HG02840 (cell line): ENCODE results near the gene PRKAB1.

Source experiments
- ATAC-seq: cut with Tn5 transposase; IDR thresholded peaks from one replicate; pipeline ENCODE4 v1.9.1; 2021; ENCODE audit warnings: mild to moderate bottlenecking, moderate library complexity, moderate number of reproducible peaks; ENCODE audit not compliant: unreplicated experiment, low FRiP score

PRKAB1 gene

DNA sequence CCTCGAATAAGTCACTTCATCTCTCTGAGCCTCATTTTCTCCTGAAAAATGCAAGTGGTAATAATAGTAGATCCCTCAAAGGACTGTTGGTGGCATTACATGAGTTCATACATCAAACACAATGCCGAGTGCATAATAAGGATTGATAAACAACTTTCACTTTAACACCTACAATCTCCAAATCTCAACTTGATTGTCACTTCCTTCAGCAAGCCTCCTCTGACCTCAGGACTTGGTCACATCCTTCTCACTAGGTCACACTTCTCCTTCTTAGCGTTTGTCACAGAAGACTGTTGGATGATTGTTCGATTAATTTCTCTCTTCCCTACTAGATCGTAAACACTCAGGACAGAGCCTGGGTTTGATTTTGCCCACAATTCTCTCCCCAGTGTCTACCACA, 7.9 kb upstream of the PRKAB1 start:
- ATAC-seq, result no peak

DNA sequence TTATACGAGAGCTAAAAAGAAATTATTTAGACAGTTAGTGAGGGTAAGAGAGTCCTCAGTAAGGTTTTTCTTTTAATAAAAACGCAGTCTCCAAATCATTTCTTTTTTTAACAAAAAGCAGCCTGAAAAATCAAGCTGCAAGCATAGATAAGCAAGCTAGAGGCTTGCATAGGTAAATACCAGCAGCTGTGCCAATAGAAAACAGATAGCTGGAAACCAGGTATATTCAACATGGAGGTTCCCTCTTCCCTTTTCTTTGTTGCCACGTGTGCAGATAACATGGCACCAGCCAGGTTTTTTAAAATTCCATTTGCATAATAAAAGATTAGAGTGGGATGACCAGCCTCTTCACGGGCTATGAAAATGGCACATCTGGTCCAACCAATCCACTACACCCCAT, 6.1 kb upstream of the PRKAB1 start:
- ATAC-seq, result no peak

DNA sequence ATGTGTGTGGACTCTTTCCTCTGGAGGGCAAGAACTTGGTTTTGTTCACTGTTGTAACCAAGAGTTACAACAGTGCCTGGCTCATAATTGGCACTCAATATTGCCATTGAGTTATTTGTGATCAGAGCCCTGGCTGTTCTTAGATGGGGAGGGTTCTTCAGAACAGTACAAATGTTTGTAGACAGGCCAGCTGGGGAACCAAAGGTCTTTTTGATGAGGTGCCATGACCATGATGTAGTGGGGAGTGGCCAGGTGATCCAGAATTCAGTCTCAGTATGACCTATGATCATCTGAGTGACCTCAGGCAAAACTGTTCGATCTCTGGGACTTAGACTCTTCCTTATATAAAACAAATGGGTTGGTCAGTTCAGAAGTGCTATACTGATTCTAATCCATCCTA, 3.3 kb upstream of the PRKAB1 start:
- no peak for ATAC-seq

DNA sequence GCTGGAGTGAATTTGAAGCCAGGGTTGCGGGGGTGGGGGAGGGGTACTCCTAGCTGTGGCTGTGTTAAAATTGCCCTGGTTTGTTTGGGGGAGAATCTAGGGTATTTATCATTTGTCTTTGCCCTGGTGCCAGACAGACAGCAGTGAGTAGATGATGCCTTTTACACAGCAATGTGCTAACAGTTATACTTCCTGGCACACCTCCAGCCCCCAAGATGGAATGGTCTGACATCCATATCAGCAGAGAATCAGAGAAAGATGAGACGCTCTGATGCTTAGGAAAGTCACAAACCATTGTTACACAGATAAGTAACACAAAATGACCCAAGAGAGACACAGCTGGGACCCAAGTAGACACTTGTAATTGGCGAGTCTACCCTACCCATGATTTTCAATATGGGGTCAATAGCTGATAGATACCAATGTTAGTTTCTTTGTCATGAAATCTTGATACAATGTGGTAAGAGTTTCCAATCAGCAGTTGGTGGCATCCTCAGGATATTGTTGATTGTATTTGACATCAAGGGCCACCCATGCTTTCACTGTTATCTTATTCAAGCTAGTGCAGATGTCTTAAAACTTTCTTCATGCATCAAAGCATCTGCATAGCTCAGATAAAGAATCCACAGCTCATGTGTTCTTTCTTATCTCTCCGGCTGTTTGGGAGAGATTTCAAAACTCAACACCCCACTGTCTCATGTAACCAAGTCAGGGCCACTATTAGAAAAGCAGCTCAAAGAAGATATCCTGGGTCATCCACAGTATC, 2.6 kb upstream of the PRKAB1 start:
- no peak for ATAC-seq

DNA sequence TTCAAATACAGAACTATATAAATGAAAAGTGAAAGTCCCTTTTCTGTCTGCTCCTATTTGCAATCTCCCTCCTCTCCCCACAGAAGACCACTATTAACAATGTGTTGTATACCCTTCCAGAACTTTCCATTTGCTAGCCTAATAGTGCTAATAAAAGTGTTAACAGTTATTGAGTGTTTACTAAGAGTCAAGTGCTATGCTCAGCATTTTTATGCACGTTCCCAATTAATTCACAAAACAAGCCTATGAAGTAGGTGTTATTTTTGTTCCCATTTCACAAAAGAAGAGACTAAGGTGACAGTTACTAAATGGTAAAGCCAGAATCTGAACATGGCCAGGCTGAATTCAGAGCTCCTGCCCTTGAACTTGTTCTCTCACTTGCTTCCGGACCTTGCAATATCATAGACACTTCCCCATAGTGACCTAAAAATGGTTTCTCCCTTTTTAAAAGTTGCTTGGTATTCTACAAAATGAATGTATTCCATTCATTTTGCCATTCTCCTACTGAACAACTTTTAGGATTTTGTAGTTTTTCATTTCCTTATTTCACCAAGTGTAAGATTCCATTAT, 1.6 kb upstream of the PRKAB1 start:
- no peak for ATAC-seq

DNA sequence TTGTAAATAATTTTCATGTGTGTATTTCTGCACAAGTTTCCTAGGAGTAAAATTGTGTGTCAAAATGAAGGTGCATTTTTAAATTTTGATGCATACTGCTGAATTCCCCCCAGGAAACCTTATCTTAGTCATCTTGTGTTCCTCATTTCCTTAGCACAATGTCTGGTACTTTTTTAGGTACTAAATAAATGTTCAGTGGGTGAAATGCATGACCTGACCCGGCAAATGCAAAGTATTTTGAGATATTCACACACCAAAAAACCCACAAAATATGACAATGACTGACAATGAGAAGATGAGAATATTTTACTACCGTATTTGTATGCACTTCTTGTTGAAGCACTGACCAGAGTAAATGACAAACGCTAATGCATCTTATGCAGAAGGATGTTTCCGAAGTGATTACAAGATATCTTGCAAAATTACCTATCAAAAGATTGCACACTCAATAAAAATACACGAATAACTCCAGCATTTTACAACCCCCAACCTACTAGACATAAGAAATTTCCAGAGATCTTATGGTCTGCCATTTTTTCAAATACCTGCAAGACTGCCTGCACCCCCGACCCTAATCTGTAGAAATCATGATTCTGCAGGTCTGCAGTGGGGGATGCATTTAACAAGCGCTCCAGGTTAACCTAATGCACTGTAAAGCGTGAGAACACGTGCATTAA, 895 bp upstream of the PRKAB1 start:
- no peak for ATAC-seq

DNA sequence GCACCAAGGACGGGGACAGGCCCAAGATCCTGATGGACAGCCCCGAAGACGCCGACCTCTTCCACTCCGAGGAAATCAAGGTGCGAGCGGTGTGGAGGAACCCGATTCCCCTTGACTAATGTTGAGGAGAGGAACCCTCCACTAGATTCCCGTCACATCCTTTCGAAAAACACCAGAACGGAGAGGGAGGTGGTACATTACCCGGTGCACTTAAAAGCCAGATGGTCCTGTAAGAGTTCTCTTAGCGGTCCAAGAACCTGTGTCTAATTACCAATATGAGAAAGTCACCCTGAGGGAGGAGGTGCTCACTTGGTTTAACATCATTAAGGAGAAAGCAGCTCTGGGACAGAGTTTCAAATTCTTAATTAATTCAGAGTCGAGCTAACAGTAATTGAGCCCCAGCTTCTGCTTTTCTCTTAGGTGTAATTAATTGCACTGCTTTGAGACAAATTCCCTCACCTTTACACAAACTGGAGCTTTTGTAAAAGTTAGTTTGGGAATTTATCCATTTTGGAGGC, 450 bp downstream of the PRKAB1 start:
- ATAC-seq, result no peak

DNA sequence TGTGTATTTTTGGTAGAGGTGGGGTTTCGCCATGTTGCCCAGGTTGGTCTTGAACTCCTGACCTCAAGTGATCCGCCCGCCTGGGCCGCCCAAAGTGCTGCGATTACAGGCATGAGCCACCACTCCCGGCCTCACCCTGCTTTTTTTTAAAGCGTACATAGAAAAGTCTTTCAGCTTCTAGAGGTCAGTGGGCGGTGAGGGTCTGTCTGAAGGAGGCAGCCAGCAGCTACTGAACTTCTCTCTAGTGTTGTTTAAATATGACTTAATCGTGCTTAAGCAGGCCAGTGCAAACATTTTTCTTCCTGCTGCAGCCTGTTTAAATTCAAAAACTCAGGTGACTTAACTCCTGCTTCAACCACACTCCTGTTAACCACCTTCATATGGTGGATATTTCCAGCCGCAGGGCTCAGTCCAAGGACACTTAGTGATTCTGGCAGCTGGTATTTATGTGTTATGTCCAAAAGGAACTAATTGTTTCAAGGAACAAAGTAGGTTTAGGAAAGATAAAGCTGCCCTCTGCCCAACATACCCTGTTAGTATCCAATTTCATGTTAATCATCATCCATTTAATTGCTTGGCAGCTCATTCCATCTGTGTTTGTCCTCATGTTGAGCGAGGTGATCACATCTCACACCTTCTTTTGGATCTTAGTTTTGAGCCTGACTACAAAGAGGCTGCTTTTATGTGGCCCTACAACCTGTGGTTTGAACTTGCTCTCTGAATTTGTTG, 2.0 kb downstream of the PRKAB1 start:
- no peak for ATAC-seq

DNA sequence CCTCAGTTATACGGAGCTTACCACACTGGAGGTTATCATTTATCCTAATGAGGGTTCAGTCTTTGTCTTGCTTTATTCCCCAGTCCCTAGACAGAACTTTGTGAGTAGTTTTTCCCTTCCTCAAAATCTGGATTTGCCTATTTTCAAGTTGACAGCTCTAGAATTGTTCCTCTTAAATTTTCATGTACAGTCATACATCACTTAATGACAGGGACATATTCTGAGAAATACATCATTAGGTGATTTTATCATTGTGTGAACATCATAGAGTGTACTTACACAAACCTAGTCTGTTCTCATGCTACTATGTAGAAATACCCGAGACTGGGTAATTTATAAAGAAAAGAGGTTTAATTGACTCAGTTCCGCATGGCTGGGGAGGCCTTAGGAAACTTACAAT, 3.1 kb downstream of the PRKAB1 start:
- no peak for ATAC-seq

DNA sequence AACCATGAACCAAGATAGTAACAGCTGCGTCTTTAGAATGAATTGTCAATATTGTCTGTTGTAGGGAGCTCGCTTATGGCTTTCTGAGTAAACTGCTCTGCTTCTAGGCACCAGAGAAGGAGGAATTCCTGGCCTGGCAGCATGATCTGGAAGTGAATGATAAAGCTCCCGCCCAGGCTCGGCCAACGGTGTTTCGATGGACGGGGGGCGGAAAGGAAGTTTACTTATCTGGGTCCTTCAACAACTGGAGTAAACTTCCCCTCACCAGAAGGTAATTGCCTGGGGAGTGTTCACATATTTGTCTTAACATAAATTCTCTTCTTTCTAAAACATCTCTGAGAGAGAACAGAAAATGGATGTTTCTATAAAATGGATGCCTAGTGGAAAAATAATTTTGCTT, 4.3 kb downstream of the PRKAB1 start:
- no peak for ATAC-seq

DNA sequence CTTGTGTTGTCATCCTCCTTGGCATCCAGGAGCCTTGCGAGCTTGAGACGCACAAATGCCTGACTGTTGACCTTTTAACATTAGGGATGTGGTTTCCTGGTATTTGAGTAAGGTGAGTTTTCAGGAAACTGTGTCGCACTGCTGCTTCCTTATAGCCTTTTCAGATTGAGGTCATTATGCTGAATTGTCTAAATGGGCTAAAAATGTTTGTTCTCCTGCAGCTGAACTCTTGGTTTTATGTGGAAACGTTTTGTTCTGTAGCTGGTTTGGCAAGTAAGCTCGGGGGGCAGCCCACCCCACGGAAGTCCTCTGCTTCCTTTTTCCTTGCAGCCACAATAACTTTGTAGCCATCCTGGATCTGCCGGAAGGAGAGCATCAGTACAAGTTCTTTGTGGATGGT, 5.7 kb downstream of the PRKAB1 start:
- ATAC-seq, result no peak

DNA sequence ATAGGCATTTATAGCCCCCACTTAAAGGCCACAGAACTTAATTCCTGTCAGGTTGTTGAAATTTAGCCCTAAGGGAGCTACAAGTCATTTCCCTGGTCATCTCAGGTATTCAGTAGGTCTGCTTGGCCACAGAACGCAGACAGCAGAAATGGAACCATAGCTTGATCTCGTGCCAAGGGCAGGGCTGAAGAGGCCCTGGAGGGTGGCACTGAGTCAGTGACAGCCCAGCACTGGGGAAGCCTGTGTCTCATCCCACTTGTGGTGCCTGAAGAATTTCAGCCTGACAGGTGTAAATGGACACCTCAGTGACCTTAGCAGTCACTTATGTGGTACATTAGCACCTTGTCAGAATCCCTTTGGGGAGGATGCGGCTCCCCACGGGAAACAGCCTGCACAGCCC, 6.6 kb downstream of the PRKAB1 start:
- no peak for ATAC-seq

DNA sequence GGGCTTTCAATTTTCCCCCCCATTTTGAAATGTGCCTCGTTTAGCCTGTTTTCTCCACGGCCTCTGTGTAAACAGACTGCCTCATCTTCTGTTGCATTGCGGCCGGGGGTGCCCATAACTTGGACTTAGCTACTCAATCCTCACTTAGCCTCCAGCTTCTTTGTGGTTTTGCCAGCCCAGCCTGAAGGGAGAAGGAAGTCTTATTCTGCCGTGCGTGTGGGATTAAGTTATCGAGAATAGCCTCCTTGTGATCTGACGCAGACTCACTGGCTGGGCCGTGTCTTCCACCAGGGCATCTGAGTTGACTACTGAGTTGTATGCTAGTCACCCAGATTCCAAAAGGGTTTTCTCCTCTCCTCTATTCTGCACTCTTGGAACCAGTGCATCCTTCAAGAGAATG, 8.1 kb downstream of the PRKAB1 start:
- no peak for ATAC-seq

DNA sequence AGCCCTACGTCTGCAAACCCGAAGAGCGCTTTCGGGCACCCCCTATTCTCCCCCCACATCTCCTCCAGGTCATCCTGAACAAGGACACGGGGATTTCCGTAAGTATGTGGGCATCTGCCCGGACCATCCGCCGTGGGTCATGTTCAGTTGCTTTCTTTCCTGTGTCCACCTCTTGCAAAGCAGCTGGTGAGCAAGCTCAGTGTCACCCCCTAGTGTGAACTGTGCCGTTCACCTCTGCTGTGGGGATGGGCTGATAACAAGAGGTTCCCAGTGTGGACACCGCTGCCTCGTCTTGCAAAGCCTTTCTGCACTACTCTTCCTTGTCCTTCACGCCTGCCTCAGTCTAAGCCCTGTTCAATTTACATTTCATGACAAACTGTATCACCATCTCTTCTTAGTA, 8.6 kb downstream of the PRKAB1 start:
- no peak for ATAC-seq

DNA sequence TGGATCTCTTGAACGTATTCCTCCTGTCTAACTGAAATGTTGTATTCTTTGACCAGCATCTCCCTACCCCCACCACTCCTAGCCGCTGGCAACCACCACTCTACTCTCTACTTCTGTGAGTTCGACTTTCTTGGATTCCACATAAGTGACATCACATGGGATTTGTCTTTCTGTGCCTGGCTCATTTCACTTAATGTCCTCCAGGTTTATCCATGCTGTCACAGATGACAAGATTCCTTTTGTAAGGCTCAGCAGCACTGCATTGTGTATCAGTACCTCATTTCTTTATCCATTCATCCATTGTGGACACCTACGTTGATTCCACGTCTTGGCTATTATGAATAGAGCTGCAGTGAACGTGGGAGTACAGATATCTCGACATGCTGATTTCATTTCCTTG, 10.5 kb downstream of the PRKAB1 start:
- ATAC-seq, result no peak

DNA sequence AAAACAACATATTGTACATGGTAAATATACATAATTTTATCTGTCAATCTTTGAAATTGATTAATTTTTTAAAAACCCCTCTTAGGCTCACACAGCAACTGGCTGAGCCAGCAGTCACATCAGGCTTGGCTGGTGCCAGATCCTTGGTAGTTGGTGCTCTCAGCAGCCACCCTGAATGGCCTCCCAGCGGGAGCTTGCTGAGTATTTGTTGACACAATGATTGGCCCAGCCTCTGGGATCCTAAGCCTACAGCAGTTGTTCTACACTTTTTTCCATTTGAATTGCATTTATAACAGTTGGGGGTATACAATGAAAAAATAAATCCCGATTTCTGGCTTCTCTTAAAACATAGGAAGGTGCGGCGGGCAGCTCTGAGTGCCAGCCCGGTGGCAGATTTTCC, 11.1 kb downstream of the PRKAB1 start:
- no peak for ATAC-seq

DNA sequence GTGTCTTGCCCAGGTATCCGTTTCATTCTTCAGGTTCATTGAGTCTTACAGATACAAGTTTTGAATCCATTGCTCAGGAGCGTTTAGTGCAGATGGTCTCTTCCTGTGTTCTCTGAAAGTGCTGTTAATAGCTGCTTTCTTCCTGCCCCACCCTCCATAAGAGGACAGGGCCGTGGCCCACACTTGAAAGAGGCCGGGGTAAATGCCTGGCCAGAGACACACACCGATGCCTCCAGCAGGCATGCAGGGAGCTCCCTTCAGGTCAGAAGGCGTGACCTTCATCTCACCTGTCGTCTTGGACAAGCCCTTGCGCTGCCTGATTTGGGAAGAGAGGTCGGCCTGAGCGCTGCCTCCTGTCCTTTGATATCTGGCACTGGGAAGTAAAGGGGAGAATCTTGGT, 11.6 kb downstream of the PRKAB1 start:
- no peak for ATAC-seq

DNA sequence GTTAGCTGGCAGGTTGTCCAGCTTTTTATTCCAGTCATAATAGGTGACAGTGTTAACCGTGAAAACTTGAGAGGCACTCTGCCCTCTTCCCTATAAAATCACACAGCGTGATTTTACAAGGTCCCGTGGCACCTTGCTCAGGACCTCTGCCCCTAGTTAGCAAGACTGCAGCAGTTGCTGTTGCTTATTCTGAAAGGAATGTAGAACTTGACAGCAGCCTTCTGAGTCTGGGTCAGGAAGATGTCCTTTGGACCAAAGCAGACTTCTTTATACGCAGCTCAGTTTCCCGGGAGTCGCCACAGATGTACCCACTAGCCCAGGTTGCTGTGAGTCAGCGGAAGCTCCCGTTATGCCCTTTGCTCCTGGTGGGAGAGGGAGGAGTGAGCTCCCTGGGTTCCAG, 13.2 kb downstream of the PRKAB1 start:
- no peak for ATAC-seq

DNA sequence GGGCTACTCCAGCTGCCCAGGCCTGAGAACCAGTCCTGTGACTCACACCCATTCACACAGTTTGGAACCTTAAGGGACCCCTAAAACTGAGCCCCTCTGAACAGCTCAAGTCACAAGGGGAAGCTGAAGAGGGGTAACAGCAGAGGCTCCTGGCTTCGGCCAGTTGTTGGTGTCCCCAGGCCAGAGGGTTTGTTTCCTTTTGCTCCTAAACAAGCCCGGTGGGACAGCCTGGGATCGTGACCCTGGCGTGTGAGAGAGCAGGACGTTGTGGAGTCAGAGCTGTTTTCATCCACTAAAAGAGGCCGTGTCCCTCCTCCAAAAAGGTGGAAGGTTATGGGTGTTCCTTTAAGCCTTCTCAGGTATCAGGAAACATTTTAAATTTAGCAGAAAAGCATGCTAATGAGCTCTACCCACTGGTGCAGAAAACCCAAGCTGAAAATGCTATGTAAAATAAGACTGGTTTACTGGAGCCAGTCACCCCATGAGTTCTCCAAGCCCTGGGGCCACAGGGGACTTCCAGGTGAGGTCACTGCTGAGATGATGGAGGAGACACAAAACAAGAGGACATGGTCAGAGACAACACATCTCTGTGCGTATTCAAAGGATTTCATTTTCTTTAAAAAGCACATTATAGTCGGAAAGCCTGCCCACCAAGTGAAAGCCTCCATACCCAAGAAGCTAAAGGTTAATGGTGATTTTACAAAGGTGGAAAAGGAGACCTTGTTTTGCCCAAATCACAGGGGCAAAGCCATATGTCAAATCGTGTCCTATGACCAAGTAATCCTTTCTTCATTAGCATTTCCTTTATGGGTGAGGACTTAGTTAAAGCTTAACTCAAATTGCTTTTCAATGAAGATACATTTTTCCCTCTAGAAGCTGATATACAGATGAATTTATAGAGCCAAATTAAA, 14.1 kb downstream of the PRKAB1 start:
- no peak for ATAC-seq

DNA sequence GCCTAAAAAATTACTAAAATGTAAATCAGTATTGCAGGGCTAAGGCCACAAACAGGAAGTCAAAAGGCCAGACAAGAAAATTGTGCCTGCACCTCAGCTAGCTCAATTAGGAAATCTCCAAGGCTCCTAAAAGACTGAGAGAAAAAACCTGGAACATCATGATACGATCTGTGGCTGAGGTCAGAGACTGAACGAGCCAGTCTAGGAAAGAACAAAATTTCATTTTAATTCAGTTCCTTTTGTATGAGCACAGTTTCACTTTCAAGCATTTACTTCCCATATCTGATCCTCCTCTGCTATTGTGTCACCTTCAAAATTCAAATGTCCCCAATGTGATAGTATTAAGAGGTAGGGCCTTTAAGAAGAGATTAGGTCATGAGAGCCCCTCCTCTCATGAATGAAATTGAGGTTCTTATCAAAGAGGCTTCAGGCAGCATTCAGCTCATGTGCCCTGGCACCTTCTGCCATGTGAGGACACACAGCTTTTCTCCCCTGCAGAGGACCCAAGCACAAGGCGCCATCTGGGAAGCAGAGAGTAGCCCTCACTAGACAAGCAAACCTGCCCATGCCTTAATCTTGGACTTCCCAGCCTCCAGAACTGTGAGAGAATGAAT, 14.8 kb downstream of the PRKAB1 start:
- ATAC-seq, result no peak
